Activated CD4-positive, alpha-beta T cell treated with anti-CD3 and anti-CD28 coated beads, Interleukin-2, amount 50 U/mL, for 16 hours (primary cell): ENCODE results near the gene UPK3B.
"Not testable (repeated sequence)": the region's sequence is repeated elsewhere in the genome, so short reads cannot be mapped to it uniquely, and the experiment has no call there.

ENCODE experiments used
- DNase-seq: peaks from one replicate; pipeline ENCODE4 v3.0.0-alpha.2; 2020

Gene UPK3B

DNA sequence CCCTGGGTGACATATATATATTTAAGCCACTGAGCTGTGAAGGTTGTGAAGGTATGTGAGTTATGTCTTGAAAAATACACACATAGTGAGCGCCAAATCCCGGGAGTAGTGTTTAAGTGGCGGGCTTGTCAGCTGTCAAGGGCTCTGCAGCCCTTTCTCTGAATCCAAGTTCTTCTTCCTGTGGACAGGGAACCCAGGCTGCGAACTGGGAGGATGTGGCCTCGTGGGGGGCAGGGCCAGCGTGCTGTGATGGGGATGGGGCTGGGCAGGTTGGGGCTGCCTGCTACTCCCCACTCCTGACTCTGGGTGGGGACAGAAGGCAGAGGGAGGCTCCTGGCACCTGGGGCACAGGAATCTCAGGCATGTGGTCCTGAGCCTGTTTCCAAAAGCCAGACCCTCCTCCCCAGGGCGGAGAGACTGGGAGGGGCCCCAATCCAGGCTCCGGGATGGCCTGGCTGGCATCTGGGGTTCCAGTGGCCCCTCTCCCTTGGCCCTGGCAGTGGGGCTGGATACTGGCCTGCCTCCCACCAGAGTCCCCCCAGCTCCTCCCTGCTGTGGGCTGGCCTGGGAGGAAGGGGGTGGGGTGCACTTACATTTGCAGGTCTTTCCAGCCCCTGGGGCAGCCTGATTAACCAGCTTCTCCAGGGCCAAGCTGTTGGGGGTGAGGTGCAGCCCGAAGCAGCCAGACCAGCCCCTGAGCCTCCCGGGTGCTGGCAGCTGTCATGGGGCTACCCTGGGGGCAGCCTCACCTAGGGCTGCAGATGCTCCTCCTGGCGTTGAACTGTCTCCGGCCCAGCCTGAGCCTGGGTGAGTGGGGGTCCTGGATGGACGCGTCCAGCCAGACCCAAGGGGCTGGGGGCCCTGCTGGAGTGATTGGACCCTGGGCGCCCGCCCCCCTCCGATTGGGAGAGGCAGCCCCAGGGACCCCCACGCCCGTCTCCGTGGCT is at the start of gene UPK3B:
Gene UPK3B, plus strand, starts transcription at position 622 of the 947 bp plus-strand sequence. Its CDS starts 101 bp downstream, at position 723.
- DNase-seq = no peak

DNA sequence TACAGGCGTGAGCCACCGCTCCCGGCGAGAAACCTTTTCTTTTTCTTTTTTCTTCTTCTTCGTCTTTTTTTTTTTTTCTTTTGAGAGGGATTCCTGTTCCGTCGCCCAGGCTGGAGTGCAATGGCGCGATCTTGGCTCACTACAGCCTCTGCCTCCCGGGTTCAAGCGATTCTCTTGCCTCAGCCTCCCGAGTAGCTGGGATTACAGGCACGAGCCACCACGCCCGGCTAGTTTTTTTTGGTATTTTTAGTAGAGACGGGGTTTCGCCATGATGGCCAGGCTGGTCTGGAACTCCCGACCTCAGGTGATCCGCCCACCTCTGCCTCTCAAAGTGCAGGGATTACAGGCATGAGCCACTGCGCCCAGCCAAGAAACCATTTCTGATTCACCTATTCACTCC is 49.6 kb upstream of the UPK3B start:
- DNase-seq = not testable (repeated sequence)

DNA sequence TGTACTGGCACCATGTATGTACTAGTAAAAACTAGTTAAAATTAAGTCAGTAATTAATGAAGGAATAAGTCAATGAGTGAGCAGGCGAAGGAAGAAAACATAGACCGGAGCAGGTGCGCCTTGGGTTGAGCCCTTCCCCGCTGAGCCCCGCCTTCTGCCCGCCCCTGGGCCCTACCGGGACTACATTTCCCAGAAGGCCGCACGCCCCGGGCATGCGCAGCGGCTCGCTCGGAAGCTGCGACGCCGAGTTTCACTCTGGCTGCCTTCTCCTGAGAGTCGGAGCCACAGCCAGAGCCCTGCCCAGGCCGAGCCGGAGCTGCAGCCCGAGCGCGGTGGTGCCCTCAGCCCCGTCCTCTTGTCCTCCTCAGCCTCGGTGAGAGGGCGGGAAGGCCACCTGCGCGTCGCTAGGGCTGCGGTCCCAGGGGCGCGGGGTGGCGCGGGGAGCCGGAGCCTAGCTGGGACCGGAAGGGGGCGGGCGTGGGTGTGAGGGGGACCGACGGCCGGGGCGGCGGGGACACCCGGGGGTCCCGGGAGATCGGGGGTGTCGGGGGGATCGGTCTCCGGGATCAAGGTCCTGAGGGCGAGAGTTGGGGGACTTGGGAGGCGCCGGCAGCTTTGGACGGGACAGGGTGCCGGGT is 48.8 kb upstream of the UPK3B start, which contains the start of gene DTX2:
Gene DTX2, plus strand, starts transcription at position 246 of the 638 bp plus-strand sequence. CDS start 18,801 bp downstream, outside the sequence.
- DNase-seq = peak; percentile 24

DNA sequence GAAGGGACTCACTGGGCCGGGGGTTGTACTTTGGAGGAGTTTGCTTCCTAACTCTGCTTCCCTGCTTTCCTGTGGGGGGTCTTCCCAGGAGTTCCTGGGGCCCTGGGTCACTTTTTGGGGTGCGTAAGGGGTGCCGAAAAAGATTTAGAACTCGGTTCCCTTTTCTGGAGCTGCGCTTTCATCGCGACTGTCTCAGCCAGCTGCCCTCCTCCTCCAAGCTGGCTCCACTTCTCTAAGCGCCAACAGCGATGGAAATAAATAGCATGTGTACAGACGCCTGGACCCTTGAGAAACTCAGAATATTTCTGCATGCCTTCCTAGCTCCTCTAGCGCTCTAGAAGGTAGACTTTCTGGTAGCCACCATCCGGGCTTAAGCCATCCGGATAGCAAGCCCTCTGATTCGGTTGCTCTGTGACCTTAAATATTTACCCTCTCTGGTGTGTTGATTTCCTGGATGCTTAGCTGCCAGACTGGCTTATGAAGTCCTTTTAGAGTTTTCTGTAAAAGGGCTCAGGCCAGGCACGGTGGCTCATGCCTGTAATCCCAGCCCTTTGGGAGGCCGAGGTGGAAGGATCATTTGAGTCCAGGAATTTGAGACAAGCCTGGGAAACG is 48.0 kb upstream of the UPK3B start:
- not testable (repeated sequence) for DNase-seq

DNA sequence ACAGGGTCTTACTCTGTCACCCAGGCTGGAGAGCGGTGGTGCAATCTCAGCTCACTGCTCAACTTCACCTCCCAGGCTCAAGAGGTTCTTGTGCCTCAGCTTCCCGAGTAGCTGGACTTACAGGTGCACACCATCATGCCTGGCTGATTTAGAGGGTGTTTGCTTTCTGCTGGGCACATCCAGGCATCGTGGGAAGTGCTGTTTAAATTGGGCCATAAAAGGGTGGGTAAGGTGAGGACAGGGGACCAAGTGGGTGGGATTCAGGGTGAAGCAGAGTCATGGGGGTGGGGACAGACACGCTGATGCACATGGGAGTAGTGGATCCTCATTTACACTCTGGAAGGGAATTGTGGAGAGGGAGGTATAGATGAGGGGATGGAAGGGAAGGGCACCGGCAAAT is 45.4 kb upstream of the UPK3B start:
- not testable (repeated sequence) for DNase-seq

DNA sequence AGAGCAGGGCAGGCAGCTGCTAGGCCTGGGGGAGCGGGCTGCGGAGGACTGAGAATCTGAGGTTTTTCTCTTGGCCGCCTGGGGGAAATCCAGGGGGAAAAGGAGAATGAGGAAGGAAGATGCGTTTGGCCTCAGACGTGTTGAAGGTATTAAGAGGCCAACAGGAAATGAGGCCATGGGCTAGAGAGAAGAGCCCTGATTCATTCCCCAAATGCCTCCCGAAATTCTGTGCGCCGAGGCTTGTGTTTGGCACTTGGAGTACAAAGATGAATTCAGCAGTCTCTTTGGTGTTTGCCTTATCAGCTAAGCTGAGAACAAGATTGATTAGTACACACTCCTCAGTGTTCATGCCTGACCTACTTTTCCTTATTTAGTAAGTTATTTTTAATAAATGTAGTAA is 44.4 kb upstream of the UPK3B start:
- not testable (repeated sequence) for DNase-seq

DNA sequence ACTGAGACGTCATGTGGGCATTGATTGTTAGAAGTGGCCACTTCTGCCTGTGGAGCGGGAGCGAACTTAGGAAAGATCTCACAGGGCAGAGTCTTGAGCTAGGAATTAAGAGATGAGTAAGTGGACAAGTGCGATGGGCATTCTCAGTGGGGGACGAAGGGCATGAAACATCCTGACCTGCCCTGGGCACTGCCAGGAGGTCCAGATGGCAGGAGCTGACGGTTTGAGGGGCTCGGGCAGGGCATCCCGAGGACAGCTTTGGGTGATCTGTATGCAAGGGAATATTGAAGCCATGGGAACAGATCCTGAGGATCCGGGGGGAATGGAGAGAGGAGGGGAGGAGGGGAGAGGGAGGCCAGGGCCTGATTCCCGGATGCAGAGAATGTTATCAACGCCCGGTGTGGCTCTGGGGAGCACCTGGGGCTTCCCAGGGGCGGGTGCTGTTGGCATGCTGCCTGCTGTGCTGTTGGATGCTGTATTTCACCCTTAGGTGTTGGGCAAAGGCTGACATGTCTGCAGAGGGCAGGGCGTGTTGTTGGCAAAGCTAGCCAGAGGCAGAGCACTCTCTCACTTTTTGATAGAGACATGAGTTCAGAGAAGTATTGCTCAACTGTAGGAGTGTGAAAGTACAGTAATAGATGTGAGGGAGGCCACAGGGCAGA is 42.5 kb upstream of the UPK3B start:
- DNase-seq = not testable (repeated sequence)

DNA sequence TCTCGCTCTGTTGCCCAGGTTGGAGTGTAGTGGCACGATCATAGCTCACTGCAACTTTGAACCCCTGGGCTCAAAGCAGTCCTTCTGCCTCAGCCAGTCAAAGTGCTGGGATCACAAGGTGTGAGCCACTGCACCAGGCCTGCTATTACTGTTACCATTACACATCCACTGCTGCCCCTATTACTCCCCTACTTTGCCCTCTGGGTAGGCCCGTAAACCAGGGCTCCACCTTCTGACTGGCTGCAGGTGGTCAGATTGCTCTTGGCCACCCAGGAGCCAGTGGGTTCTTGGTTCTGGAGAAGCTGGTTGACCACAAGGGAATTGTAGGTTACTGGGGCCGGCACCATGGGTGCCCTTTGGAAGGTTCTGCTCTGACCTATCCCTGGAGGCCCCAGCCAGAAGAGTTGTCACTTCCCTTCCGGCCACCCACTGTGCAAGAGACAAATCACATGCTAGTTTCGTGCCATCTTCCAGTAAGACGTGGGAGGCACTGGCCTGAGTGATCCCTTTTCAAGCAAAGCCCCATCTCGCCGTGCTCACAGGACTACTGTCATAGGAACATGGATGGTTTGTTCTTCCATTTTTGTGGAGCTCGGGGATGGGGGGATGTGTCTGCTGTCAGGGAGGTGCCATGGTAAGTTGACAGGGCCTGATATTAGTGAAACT is 38.7 kb upstream of the UPK3B start:
- not testable (repeated sequence) for DNase-seq

DNA sequence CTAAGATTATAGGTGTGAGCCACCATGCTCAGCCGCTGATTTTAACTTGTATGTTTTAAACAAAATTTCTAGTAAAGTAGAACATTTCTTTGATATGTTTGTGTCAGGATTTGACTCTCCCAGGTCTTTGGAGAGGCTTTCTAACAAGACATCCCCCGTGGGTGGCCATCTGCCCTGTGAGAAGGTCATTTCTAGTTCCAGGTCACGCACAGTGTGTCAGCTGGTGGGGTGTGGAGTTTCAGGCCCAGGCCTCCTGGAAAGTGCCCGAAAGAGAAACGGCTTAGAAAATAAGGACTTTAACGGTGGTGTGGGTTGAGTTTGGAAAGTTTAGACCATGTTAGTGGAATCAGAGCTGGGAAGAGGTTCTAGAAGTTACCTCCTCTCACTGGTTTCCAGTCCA is 37.3 kb upstream of the UPK3B start:
- not testable (repeated sequence) for DNase-seq

DNA sequence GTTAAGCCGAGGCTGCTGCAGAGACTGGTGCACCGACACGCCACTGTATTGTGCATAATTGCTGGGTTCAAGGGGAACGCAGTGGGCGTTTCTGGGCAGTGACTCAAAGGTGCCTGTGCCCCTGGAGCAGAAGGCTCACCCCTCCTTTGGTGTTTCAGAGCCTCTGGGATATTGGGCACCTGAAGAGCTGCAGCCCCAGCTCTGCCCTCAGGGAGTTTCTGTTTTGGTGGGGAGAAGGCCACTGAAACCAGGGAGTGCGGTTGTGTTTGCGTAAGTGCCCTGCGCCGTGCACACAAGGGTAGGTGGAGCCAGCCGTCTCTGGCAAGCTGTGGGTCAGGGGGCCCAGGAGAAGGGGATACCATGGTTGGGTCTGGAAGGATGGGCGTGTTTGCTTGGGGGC is 34.1 kb upstream of the UPK3B start:
- DNase-seq = not testable (repeated sequence)

DNA sequence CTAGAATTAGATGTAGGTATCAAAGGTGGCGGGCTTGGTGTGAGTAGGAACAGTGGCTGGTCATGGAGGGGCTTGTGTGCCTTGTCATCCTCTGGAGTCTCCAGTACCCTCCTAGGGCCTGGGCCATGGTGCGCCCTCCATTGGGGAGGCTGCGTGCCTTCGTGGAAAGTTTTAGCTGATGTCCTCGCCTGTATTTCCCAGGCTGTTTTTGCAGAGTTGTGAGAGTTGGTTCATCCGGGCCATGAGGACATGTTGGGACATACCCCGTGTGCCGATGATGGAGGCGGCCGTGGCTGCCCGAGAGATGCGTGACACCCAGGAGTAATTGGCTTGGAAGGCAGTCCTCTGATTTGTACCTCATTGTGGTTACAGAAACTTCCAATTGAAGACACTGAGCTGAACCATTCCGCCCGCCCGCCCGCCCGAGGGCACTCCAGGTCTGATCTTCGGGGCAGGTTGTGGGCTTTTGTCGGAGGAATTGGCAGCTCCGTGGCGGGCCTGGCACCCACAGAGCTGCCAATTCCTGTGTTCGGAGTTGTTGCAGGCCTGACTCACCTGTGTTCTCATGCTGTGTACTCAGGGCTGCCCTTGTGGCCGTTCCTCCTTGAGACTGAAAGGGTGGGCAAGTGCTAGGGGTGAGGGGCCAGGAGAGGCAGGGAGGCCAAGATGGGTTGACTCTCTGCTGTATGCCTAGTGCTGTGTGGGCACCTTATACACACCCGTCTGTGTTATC is 33.4 kb upstream of the UPK3B start:
- DNase-seq = not testable (repeated sequence)

DNA sequence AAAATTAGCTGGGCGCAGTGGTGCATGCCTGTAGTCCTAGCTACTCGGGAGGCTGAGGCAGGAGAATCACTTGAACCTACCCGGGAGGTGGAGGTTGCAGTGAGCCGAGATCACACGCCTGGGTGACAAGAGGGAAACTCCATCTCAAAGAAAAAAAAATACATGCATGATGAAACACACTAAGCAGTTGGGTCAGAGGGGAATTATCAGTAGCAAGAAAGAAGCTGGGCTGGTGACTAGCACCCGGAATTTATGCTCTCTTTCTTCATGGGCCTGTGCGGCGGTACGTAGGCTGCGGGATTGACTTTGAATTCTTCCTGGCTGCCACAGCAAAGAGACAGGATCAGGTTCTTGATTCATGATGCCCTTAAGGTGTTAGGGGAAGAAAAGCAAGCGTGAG is 30.7 kb upstream of the UPK3B start:
- DNase-seq = not testable (repeated sequence)

DNA sequence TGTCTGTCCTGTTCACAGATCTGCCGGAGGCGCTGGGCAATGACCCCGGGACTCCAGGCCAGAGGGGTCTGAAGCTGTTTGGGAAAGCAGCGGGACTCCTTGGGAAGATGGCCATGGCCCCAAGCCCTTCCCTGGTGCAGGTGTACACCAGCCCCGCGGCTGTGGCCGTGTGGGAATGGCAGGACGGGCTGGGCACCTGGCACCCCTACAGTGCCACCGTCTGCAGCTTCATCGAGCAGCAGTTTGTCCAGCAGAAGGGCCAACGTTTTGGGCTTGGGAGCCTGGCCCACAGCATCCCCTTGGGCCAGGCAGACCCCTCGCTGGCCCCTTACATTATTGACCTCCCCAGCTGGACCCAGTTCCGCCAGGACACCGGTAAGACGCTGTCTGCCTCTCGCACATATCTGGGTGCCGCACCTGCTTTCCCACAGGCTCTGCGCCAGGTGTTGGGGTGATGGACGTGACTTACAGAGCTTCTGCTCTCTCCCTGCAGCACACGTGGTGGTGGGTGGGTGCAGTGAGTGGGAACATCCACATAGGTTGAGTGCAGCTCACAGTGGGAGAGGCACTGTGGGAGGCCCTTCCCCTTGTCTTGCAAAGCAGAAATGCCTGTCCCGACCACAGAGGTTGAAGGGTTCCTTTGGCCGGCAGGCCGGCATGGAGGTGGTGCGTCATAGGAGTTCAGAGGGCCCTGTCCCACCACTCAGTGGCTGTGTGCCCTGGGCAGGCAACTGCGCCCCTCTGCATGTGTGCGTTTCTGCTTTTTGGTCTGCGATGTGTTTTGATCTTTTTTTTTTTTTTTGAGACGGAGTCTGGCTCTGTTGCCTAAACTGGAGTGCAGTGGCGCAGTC is 29.7 kb upstream of the UPK3B start:
- not testable (repeated sequence) for DNase-seq

DNA sequence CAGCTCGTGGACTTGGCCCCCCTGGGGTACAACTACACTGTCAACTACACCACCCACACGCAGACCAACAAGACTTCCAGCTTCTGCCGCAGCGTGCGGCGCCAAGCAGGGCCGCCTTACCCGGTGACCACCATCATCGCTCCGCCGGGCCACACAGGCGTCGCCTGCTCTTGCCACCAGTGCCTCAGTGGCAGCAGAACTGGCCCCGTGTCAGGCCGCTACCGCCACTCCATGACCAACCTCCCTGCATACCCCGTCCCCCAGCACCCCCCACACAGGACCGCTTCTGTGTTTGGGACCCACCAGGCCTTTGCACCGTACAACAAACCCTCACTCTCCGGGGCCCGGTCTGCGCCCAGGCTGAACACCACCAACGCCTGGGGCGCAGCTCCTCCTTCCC is 27.7 kb upstream of the UPK3B start:
- DNase-seq = not testable (repeated sequence)

DNA sequence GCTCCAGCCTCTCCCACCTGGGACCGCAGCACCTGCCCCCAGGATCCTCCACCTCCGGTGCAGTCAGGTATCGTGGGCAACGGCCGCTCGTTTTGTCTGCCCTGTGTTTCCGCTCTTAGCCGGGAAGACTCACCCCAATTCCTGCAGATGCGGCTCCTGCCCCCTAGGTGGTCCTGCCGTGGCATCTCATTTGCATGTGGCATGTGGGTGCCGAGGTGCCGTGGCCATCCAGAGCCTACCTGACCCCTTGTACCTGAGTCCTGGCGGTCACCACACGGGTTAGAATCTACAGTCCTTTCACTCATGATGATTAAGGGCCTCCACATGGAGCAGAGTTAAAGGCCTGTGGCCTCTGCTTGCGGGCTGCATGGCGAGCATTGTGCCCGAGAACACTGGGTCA is 27.3 kb upstream of the UPK3B start:
- DNase-seq = not testable (repeated sequence)

DNA sequence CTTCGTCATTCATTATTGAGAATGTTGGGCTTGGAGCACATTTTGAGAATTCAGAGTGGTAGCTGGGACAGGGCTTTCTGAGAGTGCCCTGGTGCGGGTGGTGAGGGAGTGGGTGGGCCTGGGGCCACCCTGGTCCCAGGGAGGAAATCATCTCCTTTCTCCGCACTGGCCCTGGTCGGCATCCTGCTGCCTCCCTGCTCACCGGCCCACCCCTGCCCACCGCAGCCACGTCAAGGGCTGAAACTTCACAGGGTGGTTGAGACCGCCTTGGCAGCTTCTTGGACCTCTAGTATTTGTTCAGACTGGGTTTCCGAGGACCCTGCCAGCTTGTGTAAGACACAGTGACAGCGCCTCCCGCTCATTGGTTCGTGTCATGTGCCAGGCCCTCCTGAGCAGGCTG is 25.9 kb upstream of the UPK3B start:
- not testable (repeated sequence) for DNase-seq

DNA sequence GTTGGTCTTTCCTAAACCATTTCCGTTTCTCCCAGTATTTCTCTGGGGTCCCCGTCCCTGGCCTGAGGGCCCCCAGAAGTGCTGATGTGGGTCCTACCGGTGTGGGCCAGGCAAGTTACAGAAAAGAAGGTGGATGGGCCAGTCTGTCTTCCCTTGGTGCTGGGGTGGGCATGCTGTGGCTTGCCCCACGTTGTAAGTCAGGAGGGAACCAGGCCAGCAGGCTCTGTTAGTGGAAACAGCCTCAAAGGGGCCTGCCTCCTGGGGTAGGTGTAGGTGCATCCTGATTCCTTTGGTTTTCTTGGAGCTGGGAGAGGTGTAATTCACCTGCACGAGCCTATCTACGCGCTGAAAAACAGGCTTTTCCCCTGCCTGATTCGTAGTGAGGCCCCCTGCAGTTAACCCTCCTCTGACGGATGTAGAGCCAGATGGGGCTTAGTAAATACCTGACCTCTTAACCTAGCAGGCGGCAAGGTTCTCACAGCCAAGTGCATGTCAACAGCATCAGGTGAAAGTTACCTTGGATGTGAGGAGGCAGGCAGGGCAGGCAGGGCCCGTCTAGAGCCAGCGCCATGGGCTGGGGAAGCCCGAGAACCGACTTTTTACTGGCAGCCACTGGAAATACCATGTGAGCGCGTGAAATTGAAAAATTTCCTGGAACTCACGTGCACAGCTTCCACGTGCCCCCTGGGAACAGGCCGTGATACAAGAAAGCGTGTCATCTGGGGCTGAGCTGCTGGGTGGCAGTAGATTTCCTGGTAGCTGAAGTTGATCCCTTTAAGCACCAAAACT is 24.3 kb upstream of the UPK3B start:
- DNase-seq = not testable (repeated sequence)

DNA sequence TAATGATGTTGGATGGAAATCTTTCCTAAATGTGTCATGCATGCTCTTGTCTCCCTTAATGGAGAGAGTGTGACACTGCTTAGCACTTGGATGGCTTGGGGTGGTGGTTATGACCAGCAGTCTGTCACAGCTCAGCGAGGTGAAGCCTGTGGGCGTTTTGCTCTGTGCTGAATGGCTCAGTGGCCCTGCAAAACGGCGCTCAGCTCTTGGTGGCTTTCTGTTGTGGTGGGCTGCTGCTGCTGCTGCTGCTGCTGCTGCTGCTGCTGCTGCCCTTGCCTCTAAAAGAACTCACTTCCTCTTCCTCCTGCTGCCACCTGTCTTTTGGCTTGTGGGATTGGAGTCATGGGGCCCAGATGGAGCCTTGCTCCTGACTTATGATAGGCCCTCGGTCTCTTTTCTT is 23.7 kb upstream of the UPK3B start:
- DNase-seq = peak; percentile 36

DNA sequence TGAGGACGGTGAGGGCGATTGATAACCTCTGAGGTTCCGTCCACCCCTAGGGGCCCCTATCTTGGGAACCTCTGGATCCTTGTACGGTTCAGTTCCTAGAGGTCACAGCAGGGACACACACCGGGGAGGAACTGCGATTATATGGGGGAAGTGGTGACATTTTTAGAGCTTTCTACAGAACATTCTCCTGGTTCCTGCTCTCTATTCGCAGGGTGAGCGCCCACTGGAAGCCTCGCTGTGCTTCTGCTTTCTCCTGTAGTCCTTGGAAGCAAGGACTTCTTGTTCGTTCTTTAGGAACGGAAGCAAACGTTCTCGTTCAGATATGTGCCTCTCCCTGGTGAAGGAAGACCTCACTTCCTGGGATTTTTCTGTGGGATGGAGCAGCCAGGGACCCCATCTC is 22.4 kb upstream of the UPK3B start:
- not testable (repeated sequence) for DNase-seq

DNA sequence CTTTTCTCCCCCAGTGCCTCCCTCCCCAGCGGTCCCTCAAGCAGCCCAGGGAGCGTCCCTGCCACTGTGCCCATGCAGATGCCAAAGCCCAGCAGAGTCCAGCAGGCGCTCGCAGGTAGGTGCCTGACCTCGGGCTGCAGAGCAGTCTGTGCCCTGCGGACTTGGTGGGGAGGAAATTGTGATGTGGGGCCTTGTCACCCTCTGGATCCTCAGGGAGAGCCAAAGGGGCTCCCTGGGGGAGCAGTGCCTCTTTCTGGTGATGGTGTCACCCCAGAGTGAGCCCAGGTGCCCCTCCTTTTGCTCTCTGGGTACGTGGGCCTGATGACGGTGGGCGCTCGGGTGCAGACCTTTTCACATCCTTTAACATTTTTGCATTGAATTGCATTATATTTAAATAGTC is 18.2 kb upstream of the UPK3B start:
- not testable (repeated sequence) for DNase-seq
